Brain microvascular endothelial cell (primary cell): ENCODE results near the gene RDX.

Experiments used
- DNase-seq: peaks from one replicate; pipeline ENCODE4 v3.0.0-alpha.2; 2020
- H3K27ac ChIP-seq: fragments of 250-450 bp; sonication (Bioruptor Pico); 2 replicates; pipeline ENCODE4 v1.5.1; 2020; ENCODE audit warnings: mild to moderate bottlenecking, moderate library complexity
- H3K27me3 ChIP-seq: fragments of 250-450 bp; sonication (Bioruptor Pico); replicated peaks from 2 replicates; pipeline ENCODE4 v1.5.1; 2020; ENCODE audit warnings: mild to moderate bottlenecking
- H3K36me3 ChIP-seq: fragments of 250-450 bp; sonication (Bioruptor Pico); replicated peaks from 2 replicates; pipeline ENCODE4 v1.5.1; 2020; ENCODE audit warnings: mild to moderate bottlenecking
- H3K4me3 ChIP-seq: 2 replicates; pipeline ENCODE4 v1.5.1; 2011; ENCODE audit warnings: low read depth, mild to moderate bottlenecking, control low read depth, low read length, moderate library complexity
- CTCF ChIP-seq: IDR thresholded peaks from 2 replicates; pipeline ENCODE4 v1.5.1; 2011; ENCODE audit warnings: low read depth, mild to moderate bottlenecking, moderate library complexity, low read length, control low read depth, inconsistent platforms; ENCODE audit errors: missing control alignments
- in situ Hi-C: cut with HindIII; loops from 2 replicates; pipeline ENCODE4 v1.10.0; 2017; ENCODE audit warnings: low sequenced_read_pairs, low pct_ligation_motif_present

The RDX gene

GRCh38 chr11:110242746-110243145, 53.7 kb downstream of the RDX start:
- Histone ChIP-seq H3K27me3 (no peaks in the 10 kb centered on the region), H3K27ac (no peak overlapping the region), H3K36me3 (peaks cover 11% of the 10 kb centered on the region), H3K4me3 (no peak overlapping the region)
- no peak for DNase-seq
- TF ChIP-seq CTCF = no peak
- in situ Hi-C loops = no loop called here

GRCh38 chr11:110242188-110242587, 54.2 kb downstream of the RDX start:
- no peak overlapping the region for H3K4me3 ChIP-seq
- TF ChIP-seq CTCF = no peak
- no peaks in the 10 kb centered on the region for H3K27me3 ChIP-seq
- no peak for DNase-seq
- no peak overlapping the region for H3K27ac ChIP-seq
- H3K36me3 ChIP-seq = peaks cover 16% of the 10 kb centered on the region
- in situ Hi-C loops = no loop called here

GRCh38 chr11:110235966-110236365, 60.4 kb downstream of the RDX start:
- no peaks in the 10 kb centered on the region for H3K27me3 ChIP-seq
- no peak for DNase-seq
- H3K27ac ChIP-seq = no peak overlapping the region
- no peak overlapping the region for H3K4me3 ChIP-seq
- peaks cover 50% of the 10 kb centered on the region for H3K36me3 ChIP-seq
- in situ Hi-C loops = no loop called here
- TF ChIP-seq CTCF = no peak

GRCh38 chr11:110230377-110230776, 66.0 kb downstream of the RDX start:
- DNase-seq = no peak
- peaks cover 36% of the 10 kb centered on the region for H3K36me3 ChIP-seq

GRCh38 chr11:110219006-110219785, 77.2 kb downstream of the RDX start:
- Histone ChIP-seq H3K27ac (no peak overlapping the region), H3K36me3 (no peaks in the 10 kb centered on the region), H3K4me3 (no peak overlapping the region), H3K27me3 (no peaks in the 10 kb centered on the region)
- in situ Hi-C loops = no loop called here
- DNase-seq = no peak
- no peak for TF ChIP-seq CTCF

More at GRCh38 chr11:110230377-110230776, 66.0 kb downstream of the RDX start:
- no peak overlapping the region for H3K4me3 ChIP-seq
- in situ Hi-C loops = no loop called here
- no peak overlapping the region for H3K27ac ChIP-seq
- TF ChIP-seq CTCF = no peak
- no peaks in the 10 kb centered on the region for H3K27me3 ChIP-seq

GRCh38 chr11:110217936-110218335, 78.5 kb downstream of the RDX start:
- no peak overlapping the region for H3K4me3 ChIP-seq
- in situ Hi-C loops = no loop called here
- H3K36me3 ChIP-seq = no peaks in the 10 kb centered on the region
- no peak overlapping the region for H3K27ac ChIP-seq
- no peaks in the 10 kb centered on the region for H3K27me3 ChIP-seq
- TF ChIP-seq CTCF = no peak
- DNase-seq = no peak
